Type B pancreatic cell (in vitro differentiated cells): Measurements from ENCODE around the gene NTHL1. TPM values are rescaled to one million over a fixed set of nuclear protein-coding genes. Genes with fewer than 3 reads are reported as not detected.

Experiments
- DNase-seq: peaks from one replicate; pipeline ENCODE4 v3.0.0; 2021; ENCODE audit warnings: mixed read lengths; ENCODE audit not compliant: unreplicated experiment; ENCODE audit errors: extremely low spot score
- H3K27ac Mint-ChIP-seq: 2 replicates; pipeline ENCODE4 v1.8.0; 2021; ENCODE audit warnings: mild to moderate bottlenecking, mixed read lengths
- H3K27me3 Mint-ChIP-seq: 2 replicates; pipeline ENCODE4 v1.8.0; 2021; ENCODE audit warnings: mixed read lengths
- H3K36me3 Mint-ChIP-seq: 2 replicates; pipeline ENCODE4 v1.8.0; 2021; ENCODE audit warnings: mixed read lengths
- H3K4me1 Mint-ChIP-seq: one replicate; pipeline ENCODE4 v1.8.0; 2021; ENCODE audit warnings: mixed read lengths; ENCODE audit not compliant: unreplicated experiment
- H3K4me3 Mint-ChIP-seq: 2 replicates; pipeline ENCODE4 v1.8.0; 2021; ENCODE audit warnings: mild to moderate bottlenecking, mixed read lengths
- H3K9me3 Mint-ChIP-seq: 2 replicates; pipeline ENCODE4 v1.8.0; 2021; ENCODE audit warnings: mixed read lengths
- CTCF ChIP-seq: fragments of 200-600 bp; sonication (generic); conservative IDR thresholded peaks from 2 replicates; pipeline ENCODE4 v1.5.0; 2021; ENCODE audit warnings: antibody characterized with exemption, mild to moderate bottlenecking
- total RNA-seq: library from RNA; stranded (reverse); gene quantifications from 2 replicates; pipeline ENCODE4 v1.2.1, GENCODE V29; 2021; ENCODE audit warnings: low replicate concordance

The NTHL1 gene
- total RNA-seq, 1 donor from 2014 or later: 37.6 TPM

GRCh38 chr16:2089706-2090480 is 42.3 kb upstream of the NTHL1 start:
- H3K36me3 Mint-ChIP-seq: no peaks in the 10 kb centered on the region
- no peak for DNase-seq
- no peaks in the 10 kb centered on the region for H3K27me3 Mint-ChIP-seq
- no peak for TF ChIP-seq CTCF
- no peak overlapping the region for H3K27ac Mint-ChIP-seq
- H3K9me3 Mint-ChIP-seq: no peaks in the 10 kb centered on the region
- H3K4me3 Mint-ChIP-seq: no peak overlapping the region
- H3K4me1 Mint-ChIP-seq: no peaks in the 10 kb centered on the region

GRCh38 chr16:2088759-2089358 is 41.2 kb upstream of the NTHL1 start:
- no peak for TF ChIP-seq CTCF
- no peaks in the 10 kb centered on the region for H3K27me3 Mint-ChIP-seq
- H3K9me3 Mint-ChIP-seq: no peaks in the 10 kb centered on the region
- H3K4me1 Mint-ChIP-seq: no peaks in the 10 kb centered on the region
- H3K27ac Mint-ChIP-seq: peak overlapping the region; percentile 59
- H3K4me3 Mint-ChIP-seq: no peak overlapping the region
- no peak for DNase-seq
- H3K36me3 Mint-ChIP-seq: no peaks in the 10 kb centered on the region

- Mint-ChIP-seq H3K36me3 (no peaks in the 10 kb centered on the region), H3K27ac (peak overlapping the region; percentile 59), H3K4me1 (no peaks in the 10 kb centered on the region), H3K9me3 (no peaks in the 10 kb centered on the region), H3K27me3 (no peaks in the 10 kb centered on the region), H3K4me3 (no peak overlapping the region)
- no peak for DNase-seq
- TF ChIP-seq CTCF: no peak
These were observed 40.4 kb upstream of the NTHL1 start for GRCh38 chr16:2087748-2088631.

GRCh38 chr16:2086812-2087747 is 39.4 kb upstream of the NTHL1 start:
- Mint-ChIP-seq H3K9me3 (no peaks in the 10 kb centered on the region), H3K36me3 (no peaks in the 10 kb centered on the region), H3K4me1 (no peaks in the 10 kb centered on the region), H3K27me3 (no peaks in the 10 kb centered on the region), H3K27ac (no peak overlapping the region), H3K4me3 (no peak overlapping the region)
- DNase-seq: no peak
- TF ChIP-seq CTCF: no peak
